ENCODE data around the gene DNAH6.

Gene DNAH6

DNA sequence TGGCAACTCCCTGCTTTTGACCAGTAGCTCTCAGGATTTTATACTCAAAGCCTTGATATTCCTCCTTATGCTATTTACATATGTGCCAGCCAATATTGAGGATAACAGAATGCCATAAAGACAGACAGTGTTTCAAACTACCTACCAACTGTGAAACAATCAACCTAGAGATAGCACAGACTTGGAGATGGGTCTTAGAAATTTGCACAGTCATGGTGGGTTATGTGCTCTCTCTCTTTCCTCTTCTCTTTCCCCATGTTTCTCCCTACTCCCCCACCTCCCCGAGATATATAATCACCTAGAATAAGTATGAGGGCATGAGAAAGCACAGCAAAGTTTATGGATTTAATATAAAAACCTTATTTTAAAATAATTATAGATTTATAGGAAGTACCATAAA lies 33.0 kb upstream of the DNAH6 start:
- Histone ChIP-seq H3K9me2 (ENCODE audit: low read depth, low read length) (no peaks in the 10 kb centered on the region), H3K9me3 (ENCODE audit: low read length) (no peaks in the 10 kb centered on the region), H3K27me3 (ENCODE audit: insufficient read depth, low read length) (no peaks in the 10 kb centered on the region), H3K27ac (ENCODE audit: low read depth, low read length, poor library complexity, severe bottlenecking) (no peak overlapping the region), H3K79me2 (ENCODE audit: insufficient read depth, low read length) (no peaks in the 10 kb centered on the region), H3F3A (ENCODE audit: insufficient read depth, low read length) (no peaks in the 10 kb centered on the region), H2AFZ (ENCODE audit: low read length) (no peak overlapping the region), H3K4me3 (ENCODE audit: low read depth, low read length, poor library complexity, severe bottlenecking) (no peak overlapping the region), H4K20me1 (ENCODE audit: insufficient read depth, low read length) (no peaks in the 10 kb centered on the region), H3K36me3 (ENCODE audit: insufficient read depth, low read length) (no peaks in the 10 kb centered on the region), H3K4me1 (ENCODE audit: insufficient read depth, low read length, severe bottlenecking) (no peaks in the 10 kb centered on the region), H3K4me2 (ENCODE audit: low read length) (no peak overlapping the region), H3K9ac (ENCODE audit: low read length) (no peak overlapping the region)
- TF ChIP-seq EZH2 (IDR thresholded peaks at IDR 0.05; ENCODE audit: borderline replicate concordance, low read length), result no peak
- TF ChIP-seq, protein P1, sequence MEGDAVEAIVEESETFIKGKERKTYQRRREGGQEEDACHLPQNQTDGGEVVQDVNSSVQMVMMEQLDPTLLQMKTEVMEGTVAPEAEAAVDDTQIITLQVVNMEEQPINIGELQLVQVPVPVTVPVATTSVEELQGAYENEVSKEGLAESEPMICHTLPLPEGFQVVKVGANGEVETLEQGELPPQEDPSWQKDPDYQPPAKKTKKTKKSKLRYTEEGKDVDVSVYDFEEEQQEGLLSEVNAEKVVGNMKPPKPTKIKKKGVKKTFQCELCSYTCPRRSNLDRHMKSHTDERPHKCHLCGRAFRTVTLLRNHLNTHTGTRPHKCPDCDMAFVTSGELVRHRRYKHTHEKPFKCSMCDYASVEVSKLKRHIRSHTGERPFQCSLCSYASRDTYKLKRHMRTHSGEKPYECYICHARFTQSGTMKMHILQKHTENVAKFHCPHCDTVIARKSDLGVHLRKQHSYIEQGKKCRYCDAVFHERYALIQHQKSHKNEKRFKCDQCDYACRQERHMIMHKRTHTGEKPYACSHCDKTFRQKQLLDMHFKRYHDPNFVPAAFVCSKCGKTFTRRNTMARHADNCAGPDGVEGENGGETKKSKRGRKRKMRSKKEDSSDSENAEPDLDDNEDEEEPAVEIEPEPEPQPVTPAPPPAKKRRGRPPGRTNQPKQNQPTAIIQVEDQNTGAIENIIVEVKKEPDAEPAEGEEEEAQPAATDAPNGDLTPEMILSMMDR (IDR thresholded peaks at IDR 0.05; ENCODE audit: low read length), result no peak

DNA sequence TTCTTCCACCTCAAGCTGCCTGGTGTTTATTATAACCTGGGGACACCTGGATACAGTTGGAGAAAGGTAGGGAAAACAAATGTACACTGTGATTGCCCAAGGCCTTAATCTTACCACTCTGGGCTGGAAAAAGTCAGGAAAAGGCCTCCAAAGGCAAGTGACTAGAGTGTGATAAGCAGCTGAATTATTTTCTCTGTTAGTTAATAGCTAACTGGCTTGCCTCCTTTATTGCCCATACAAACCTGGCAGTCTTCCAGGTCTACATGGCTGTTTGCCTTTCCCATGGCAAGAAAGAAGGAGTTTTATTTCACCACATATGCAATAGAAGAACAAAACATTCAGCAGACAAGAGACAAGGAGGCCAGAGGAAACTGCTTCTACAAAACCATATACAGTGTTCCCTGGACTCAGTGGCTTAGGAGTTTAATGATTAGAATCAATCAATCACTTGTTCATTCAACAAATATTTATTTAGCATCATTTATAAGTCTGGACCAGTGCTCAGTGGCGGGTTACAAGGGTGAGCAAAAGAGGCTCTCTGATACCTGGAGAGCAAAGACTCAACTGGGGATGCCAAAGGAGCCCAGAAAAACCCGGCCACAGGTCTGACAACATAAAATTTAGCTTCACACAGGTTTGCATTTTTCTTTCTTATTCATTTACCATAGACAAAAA lies 29.7 kb upstream of the DNAH6 start:
- Histone ChIP-seq H3K9me2 (ENCODE audit: low read depth, low read length) (no peaks in the 10 kb centered on the region), H2AFZ (ENCODE audit: low read length) (no peak overlapping the region), H3K79me2 (ENCODE audit: insufficient read depth, low read length) (no peaks in the 10 kb centered on the region), H3F3A (ENCODE audit: insufficient read depth, low read length) (no peaks in the 10 kb centered on the region), H3K27ac (ENCODE audit: low read depth, low read length, poor library complexity, severe bottlenecking) (no peak overlapping the region), H3K9me3 (ENCODE audit: low read length) (no peaks in the 10 kb centered on the region), H3K4me2 (ENCODE audit: low read length) (no peak overlapping the region), H3K4me1 (ENCODE audit: insufficient read depth, low read length, severe bottlenecking) (no peaks in the 10 kb centered on the region), H3K36me3 (ENCODE audit: insufficient read depth, low read length) (no peaks in the 10 kb centered on the region), H3K27me3 (ENCODE audit: insufficient read depth, low read length) (no peaks in the 10 kb centered on the region), H3K4me3 (ENCODE audit: low read depth, low read length, poor library complexity, severe bottlenecking) (no peak overlapping the region), H4K20me1 (ENCODE audit: insufficient read depth, low read length) (no peaks in the 10 kb centered on the region), H3K9ac (ENCODE audit: low read length) (no peak overlapping the region)
- TF ChIP-seq EZH2 (IDR thresholded peaks at IDR 0.05; ENCODE audit: borderline replicate concordance, low read length), result no peak
- TF ChIP-seq, protein P1 (IDR thresholded peaks at IDR 0.05; ENCODE audit: low read length), result no peak

DNA sequence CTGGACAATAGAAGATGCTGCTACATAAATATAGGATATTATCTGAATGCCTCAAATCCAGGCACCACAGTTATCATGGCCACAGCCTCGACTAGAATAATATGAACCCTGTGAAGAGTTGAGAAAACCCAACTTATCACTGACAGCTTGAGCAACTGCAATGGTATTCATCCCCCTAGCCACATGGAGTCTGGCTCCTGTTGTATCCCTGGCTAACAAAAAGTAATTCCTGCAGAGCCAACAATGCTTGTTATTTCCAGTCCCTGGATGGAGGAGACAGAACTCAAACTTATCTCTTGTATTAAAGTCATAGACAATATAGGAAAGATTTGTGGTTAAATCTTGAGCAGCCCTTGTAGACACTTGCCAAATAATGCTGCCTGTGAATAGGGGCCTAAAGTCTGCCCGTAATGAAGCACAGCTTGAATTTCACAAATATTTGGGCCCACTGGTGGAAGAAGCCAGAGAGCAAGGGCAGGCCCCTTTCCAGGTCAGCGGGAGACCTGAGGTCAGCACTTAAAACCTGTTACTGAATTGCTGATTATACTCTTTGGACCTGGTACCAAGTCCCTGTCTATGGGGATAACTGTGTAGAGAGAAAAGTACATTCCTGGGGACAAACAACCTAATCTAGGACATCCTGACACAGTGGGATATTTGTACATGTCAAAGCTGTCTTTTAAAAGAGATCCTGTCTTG lies 28.9 kb upstream of the DNAH6 start:
- no peak overlapping the region for H2AFZ ChIP-seq (ENCODE audit: low read length)
- H3K9ac ChIP-seq (ENCODE audit: low read length), result no peak overlapping the region
- TF ChIP-seq, protein P1 (IDR thresholded peaks at IDR 0.05; ENCODE audit: low read length), result no peak
- TF ChIP-seq EZH2 (IDR thresholded peaks at IDR 0.05; ENCODE audit: borderline replicate concordance, low read length), result no peak
- H3K4me2 ChIP-seq (ENCODE audit: low read length), result no peak overlapping the region
- no peaks in the 10 kb centered on the region for H3K36me3 ChIP-seq (ENCODE audit: insufficient read depth, low read length)
- no peaks in the 10 kb centered on the region for H3F3A ChIP-seq (ENCODE audit: insufficient read depth, low read length)
- H4K20me1 ChIP-seq (ENCODE audit: insufficient read depth, low read length), result no peaks in the 10 kb centered on the region
- no peaks in the 10 kb centered on the region for H3K9me2 ChIP-seq (ENCODE audit: low read depth, low read length)
- no peaks in the 10 kb centered on the region for H3K4me1 ChIP-seq (ENCODE audit: insufficient read depth, low read length, severe bottlenecking)
- no peaks in the 10 kb centered on the region for H3K9me3 ChIP-seq (ENCODE audit: low read length)
- H3K4me3 ChIP-seq (ENCODE audit: low read depth, low read length, poor library complexity, severe bottlenecking), result no peak overlapping the region
- no peaks in the 10 kb centered on the region for H3K27me3 ChIP-seq (ENCODE audit: insufficient read depth, low read length)
- no peak overlapping the region for H3K27ac ChIP-seq (ENCODE audit: low read depth, low read length, poor library complexity, severe bottlenecking)
- H3K79me2 ChIP-seq (ENCODE audit: insufficient read depth, low read length), result no peaks in the 10 kb centered on the region
